ENCODE data around the gene BAIAP2.

BAIAP2 gene

DNA sequence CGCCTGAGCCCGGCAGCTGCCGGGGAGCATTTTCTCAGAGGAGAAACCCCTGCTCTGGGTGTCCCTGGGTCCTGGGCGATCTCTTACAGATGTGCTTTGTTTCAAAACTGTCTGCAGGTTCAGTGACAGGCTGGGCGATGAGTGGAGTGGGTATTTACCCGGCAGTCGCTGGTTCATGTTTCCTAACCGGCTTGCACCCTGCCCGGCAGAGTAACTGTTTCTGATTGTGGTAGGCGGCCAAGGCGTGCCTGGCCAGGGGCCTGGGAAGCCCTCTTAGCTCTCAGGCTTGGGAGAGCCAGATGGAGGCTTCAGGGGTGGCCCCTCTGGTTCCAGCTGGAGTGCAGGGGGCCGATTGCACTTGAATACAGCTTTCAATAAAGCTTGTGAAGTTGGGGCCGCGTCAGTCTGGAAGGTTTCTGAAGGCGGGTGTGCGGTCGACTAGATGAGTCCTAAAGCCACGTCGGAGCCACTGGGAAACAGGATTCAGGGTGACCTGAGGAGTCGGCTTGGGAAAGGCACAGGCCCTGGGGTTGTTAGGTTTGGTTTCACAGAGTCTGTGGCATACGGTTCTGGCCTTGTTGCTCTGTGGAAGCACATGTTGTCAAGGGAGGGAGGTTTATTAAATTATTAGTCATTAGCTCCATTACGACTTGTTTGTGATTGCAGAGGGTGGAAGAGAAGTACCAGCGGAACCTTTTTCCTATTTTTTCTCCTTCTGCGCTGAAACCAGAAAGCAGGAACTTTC is 1.4 kb downstream of the BAIAP2 start:
- TF ChIP-seq FOXP2 (optimal IDR thresholded peaks at IDR 0.05; ENCODE audit: control extremely low read depth, extremely low read length, insufficient read depth) (no peak), EZH2 (IDR thresholded peaks at IDR 0.05) (no peak), POLR2AphosphoS5 (IDR thresholded peaks at IDR 0.05; ENCODE audit: borderline replicate concordance, low read depth, low read length) (no peak)
- DNase-seq (ENCODE audit: low read depth, low spot score): no peak
- Histone ChIP-seq H3K27ac (no peak overlapping the region), H3K9me3 (ENCODE audit: low read depth, low read length) (no peaks in the 10 kb centered on the region), H3K4me3 (peak overlapping the region; percentile 78), H3K9ac (ENCODE audit: insufficient read length) (no peak overlapping the region), H3K36me3 (ENCODE audit: insufficient read depth, low read length) (no peaks in the 10 kb centered on the region)

DNA sequence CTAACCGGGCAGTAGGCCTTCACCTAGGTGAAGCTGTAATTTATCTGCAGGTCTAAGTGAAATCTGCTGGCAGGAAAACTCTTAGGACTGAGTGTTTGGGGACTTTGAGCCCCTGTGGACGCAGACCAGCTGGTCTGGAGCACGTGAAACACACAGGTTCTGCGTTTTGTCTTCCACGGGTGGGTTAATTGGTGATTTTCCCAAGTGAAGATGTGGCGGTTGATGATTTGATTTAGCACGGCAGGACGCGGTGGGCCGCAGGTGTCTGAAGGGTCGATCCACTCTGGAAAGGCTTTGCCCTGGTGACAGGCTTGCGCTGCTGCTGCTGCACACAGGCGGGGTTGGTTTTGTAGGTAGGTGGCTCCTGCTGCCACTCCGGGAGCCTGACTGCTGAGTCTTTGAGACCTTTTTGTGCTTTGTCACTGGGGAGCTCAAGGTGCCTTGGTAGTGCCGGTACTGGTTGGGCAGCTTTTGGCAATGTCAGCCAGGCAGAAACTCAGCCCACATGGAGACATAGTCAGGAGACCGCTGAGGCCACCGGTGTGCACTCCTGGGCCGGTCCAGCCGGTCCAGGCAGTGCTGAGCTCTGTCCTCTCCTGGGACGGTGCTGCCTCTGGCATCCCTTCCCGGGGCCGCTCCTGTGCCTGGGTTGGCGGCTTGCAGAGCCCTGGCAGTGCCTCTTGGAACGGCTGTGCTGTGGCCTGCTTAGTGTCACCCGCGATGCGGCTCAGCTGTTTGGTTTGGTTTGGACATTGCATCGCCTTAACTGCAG is 2.3 kb downstream of the BAIAP2 start:
- no peak overlapping the region for H3K27ac ChIP-seq
- H3K9ac ChIP-seq (ENCODE audit: insufficient read length): peak overlapping the region; percentile 32
- DNase-seq (ENCODE audit: low read depth, low spot score): no peak

DNA sequence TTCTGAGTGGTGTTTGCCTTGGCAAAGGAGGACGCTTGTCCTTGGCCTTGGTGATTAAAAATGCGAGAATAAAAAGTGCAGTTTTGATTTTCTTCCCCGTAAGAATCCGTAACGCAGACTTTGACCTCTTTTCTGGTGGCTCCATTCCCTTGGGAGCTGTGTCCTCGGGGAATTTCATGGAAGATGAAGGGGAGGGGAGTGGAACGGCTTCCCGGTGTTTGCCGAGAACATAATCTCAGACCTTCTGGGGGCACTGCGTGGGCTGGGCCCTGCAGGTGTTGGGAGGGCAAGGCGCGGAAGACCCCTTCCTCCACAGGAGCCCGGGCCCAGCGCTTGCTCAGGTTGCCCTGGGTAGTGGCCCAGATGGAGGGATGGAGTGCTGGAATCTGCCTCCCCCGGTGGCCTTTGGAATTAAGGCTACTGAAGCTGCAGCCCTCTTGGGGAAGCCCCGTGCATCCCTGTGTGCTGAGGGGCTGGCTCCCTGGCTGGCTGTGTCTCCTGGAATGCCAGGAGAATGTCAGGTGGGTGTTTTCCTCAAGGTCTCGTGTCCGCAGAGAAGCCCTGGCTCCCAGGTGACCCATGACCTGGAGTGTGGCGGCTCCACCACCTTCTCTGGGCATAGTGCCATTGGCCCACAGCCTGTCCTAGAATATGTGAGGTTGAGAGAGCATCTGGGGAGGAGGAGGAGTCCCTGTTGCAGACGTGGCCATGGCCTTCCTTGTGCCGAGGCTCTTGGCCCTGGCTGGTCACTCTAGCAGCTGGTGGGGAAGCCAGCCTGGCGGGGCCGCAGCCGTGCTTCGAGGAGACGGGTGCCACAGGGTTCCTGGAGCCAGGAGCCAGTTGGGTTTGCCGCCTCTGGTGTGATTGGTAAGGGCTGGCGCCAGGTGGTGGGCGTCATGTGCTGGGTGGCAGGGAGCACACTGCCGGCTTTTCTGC is 3.1 kb downstream of the BAIAP2 start:
- Histone ChIP-seq H3K9ac (ENCODE audit: insufficient read length) (peak overlapping the region; percentile 32), H3K27ac (no peak overlapping the region), H3K9me3 (ENCODE audit: low read depth, low read length) (no peaks in the 10 kb centered on the region), H3K4me3 (peak overlapping the region; percentile 15; the same call in 1 of the 2 replicates), H3K36me3 (ENCODE audit: insufficient read depth, low read length) (no peaks in the 10 kb centered on the region)
- TF ChIP-seq POLR2AphosphoS5 (IDR thresholded peaks at IDR 0.05; ENCODE audit: borderline replicate concordance, low read depth, low read length): no peak
- no peak for TF ChIP-seq EZH2 (IDR thresholded peaks at IDR 0.05)
- no peak for TF ChIP-seq FOXP2 (optimal IDR thresholded peaks at IDR 0.05; ENCODE audit: control extremely low read depth, extremely low read length, insufficient read depth)
- no peak for DNase-seq (ENCODE audit: low read depth, low spot score)

More for the DNA sequence above, 2.3 kb downstream of the BAIAP2 start:
- H3K9me3 ChIP-seq (ENCODE audit: low read depth, low read length): no peaks in the 10 kb centered on the region
- H3K36me3 ChIP-seq (ENCODE audit: insufficient read depth, low read length): no peaks in the 10 kb centered on the region
- H3K4me3 ChIP-seq: peak overlapping the region; percentile 15; the same call in 1 of the 2 replicates
- no peak for TF ChIP-seq EZH2 (IDR thresholded peaks at IDR 0.05)

DNA sequence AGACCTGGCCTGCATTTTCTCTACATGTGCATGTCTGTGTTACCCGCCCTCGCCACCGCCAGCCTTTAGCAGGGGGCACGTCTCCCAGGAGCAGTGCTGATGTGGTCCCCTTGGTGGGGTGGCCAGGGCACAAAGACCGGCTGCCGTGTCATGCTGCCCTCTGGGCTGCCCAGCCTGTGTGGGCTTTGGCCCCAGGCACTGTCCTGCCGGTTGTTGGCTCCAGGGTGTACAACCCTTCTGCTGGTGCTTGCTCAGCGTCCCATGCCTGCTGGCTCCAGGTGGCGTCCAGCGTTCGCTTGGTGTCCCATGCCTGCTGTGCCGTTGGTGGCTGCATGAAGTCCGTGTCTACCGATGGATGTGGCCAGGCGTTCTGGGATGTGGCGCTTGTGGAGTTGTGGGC is 4.1 kb downstream of the BAIAP2 start:
- Histone ChIP-seq H3K9ac (ENCODE audit: insufficient read length) (no peak overlapping the region), H3K9me3 (ENCODE audit: low read depth, low read length) (no peaks in the 10 kb centered on the region), H3K27ac (no peak overlapping the region), H3K36me3 (ENCODE audit: insufficient read depth, low read length) (no peaks in the 10 kb centered on the region), H3K4me3 (no peak overlapping the region)
- no peak for DNase-seq (ENCODE audit: low read depth, low spot score)
- no peak for TF ChIP-seq POLR2AphosphoS5 (IDR thresholded peaks at IDR 0.05; ENCODE audit: borderline replicate concordance, low read depth, low read length)
- no peak for TF ChIP-seq EZH2 (IDR thresholded peaks at IDR 0.05)
- no peak for TF ChIP-seq FOXP2 (optimal IDR thresholded peaks at IDR 0.05; ENCODE audit: control extremely low read depth, extremely low read length, insufficient read depth)

DNA sequence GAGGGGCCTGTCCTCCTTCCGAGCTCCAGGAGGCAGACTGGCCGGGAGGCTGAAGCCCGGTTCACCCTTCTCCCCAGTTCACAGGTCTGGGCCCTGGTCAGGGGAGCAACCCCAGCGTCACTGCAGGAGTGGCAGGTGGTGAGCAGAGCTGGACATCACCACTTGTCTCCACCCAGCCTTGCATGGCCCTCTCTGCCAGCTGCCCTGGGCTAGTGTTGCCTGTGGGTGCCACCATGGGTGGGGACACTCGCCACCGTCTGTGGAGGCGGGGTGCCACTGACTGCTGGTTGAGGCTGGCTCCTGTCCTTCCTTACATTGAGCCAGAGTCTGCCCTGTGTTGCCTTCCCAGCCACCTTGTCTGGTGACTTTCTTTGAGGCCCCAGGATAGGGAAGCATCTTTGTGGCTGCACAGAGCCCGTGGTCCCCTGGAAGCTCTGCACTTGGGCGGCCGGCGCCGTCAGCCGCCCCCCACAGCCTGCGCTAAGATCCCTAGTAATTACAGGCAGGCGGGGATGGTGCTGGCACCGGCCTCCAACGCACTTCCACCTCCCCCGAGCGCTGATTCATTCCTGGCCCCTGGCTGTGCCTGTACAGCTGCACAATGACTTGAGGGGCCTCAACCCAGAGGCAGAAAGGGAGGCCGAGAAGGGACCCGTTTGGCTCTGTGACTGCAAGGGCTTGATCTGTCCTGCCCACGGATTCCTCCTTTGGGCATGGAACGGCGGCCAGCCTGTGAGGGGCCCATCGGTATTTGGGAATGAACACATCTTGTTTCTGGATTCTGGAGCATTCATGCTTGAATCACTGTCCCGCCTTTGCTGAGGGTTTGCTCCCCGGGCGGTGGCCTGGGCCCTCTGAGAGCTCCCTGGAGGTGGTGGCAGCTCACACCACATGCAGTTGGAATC is 5.2 kb downstream of the BAIAP2 start:
- no peak for TF ChIP-seq POLR2AphosphoS5 (IDR thresholded peaks at IDR 0.05; ENCODE audit: borderline replicate concordance, low read depth, low read length)
- no peak for TF ChIP-seq EZH2 (IDR thresholded peaks at IDR 0.05)
- TF ChIP-seq FOXP2 (optimal IDR thresholded peaks at IDR 0.05; ENCODE audit: control extremely low read depth, extremely low read length, insufficient read depth): no peak
- Histone ChIP-seq H3K4me3 (peak overlapping the region; percentile 37), H3K9ac (ENCODE audit: insufficient read length) (no peak overlapping the region), H3K36me3 (ENCODE audit: insufficient read depth, low read length) (no peaks in the 10 kb centered on the region), H3K27ac (no peak overlapping the region), H3K9me3 (ENCODE audit: low read depth, low read length) (no peaks in the 10 kb centered on the region)
- no peak for DNase-seq (ENCODE audit: low read depth, low spot score)

DNA sequence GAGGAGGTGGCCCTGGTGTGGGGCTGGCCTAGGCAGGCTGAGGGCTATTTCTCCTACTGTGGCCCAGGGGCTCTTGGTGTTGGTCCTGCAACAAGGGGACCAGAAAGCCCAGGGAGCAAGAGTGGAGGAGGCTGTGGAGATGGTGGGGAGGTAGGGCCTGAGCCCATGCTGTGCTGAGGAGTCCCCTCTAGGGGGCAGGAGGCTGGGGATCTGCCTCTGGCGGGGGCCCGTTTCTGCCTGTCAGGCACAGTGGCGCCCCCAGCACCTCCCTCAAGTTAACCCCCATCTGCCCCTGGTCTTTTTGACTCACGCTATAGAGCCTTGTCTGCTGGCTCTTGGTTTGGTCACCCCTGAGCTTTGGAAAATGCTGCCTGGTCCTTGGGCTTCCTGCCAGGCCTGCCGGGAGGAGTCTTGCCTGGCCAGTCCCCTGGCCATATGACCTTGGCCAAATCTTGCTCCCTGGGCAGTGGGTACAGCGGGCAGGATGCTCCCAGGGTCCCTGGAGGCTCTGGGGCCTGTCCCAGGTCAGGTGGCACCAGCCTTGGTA is 5.9 kb downstream of the BAIAP2 start:
- Histone ChIP-seq H3K4me3 (peak overlapping the region; percentile 37; the same call in 1 of the 2 replicates), H3K9ac (ENCODE audit: insufficient read length) (no peak overlapping the region), H3K9me3 (ENCODE audit: low read depth, low read length) (no peaks in the 10 kb centered on the region), H3K27ac (no peak overlapping the region), H3K36me3 (ENCODE audit: insufficient read depth, low read length) (no peaks in the 10 kb centered on the region)
- DNase-seq (ENCODE audit: low read depth, low spot score): no peak
- no peak for TF ChIP-seq POLR2AphosphoS5 (IDR thresholded peaks at IDR 0.05; ENCODE audit: borderline replicate concordance, low read depth, low read length)
- TF ChIP-seq FOXP2 (optimal IDR thresholded peaks at IDR 0.05; ENCODE audit: control extremely low read depth, extremely low read length, insufficient read depth): no peak
- TF ChIP-seq EZH2 (IDR thresholded peaks at IDR 0.05): no peak

DNA sequence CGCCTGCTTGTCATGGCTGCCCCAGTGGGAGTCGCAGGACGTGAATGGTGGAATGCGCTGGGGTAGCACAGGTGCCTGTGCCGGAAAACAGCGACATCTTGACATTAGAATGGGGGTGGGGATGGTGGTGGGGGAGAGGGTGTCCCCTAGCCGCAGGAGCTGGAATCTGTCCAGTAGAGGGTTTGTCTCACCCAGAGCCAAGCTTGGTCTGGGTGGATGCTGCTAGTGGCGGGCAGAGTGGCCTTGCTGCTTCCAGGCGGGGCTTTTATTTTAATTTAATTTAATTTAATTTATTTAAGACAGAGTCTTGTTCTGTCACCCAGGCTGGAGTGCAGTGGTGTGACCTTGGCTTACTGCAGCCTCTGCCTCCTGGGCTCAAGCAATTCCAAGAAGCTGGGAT is 7.7 kb downstream of the BAIAP2 start:
- Histone ChIP-seq H3K36me3 (ENCODE audit: insufficient read depth, low read length) (no peaks in the 10 kb centered on the region), H3K27ac (no peak overlapping the region), H3K9ac (ENCODE audit: insufficient read length) (no peak overlapping the region), H3K4me3 (no peak overlapping the region), H3K9me3 (ENCODE audit: low read depth, low read length) (no peaks in the 10 kb centered on the region)
- TF ChIP-seq EZH2 (IDR thresholded peaks at IDR 0.05): no peak
- TF ChIP-seq FOXP2 (optimal IDR thresholded peaks at IDR 0.05; ENCODE audit: control extremely low read depth, extremely low read length, insufficient read depth): no peak
- no peak for TF ChIP-seq POLR2AphosphoS5 (IDR thresholded peaks at IDR 0.05; ENCODE audit: borderline replicate concordance, low read depth, low read length)
- DNase-seq (ENCODE audit: low read depth, low spot score): no peak
